ENCODE measurements around the gene MOV10L1.

Gene MOV10L1

GRCh38 chr22:50115693-50116092 lies 25.9 kb downstream of the MOV10L1 start:
- no peaks in the 10 kb centered on the region for H3K79me2 ChIP-seq (ENCODE audit: low read length)
- no peak overlapping the region for H3K27ac ChIP-seq (ENCODE audit: low read length)
- no peaks in the 10 kb centered on the region for H3K36me3 ChIP-seq (replicated peaks; ENCODE audit: low read depth, low read length)
- TF ChIP-seq CTCF (IDR thresholded peaks at IDR 0.05; ENCODE audit: low read depth, low read length) (no peak), EZH2phosphoT487 (IDR thresholded peaks at IDR 0.05; ENCODE audit: low read depth) (no peak)
- H2AFZ ChIP-seq (ENCODE audit: low read depth, low read length) = no peak overlapping the region
- no peak overlapping the region for H3K4me3 ChIP-seq (ENCODE audit: low read length)
- 0 out of 2 replicates have a peak, but pooled peaks cover 1% of the 10 kb centered on the region for H3K27me3 ChIP-seq (ENCODE audit: low read depth, low read length)
- H3K9me3 ChIP-seq (ENCODE audit: insufficient read depth, low read length) = no peaks in the 10 kb centered on the region
- H3K4me1 ChIP-seq (ENCODE audit: low read length) = 0 out of 2 replicates have a peak, but pooled peaks cover 4% of the 10 kb centered on the region
- H3K9ac ChIP-seq (ENCODE audit: low read length) = no peak overlapping the region
- H4K20me1 ChIP-seq (ENCODE audit: insufficient read depth, low read length) = no peaks in the 10 kb centered on the region
- no peak overlapping the region for H3K4me2 ChIP-seq (ENCODE audit: low read length)

DNA sequence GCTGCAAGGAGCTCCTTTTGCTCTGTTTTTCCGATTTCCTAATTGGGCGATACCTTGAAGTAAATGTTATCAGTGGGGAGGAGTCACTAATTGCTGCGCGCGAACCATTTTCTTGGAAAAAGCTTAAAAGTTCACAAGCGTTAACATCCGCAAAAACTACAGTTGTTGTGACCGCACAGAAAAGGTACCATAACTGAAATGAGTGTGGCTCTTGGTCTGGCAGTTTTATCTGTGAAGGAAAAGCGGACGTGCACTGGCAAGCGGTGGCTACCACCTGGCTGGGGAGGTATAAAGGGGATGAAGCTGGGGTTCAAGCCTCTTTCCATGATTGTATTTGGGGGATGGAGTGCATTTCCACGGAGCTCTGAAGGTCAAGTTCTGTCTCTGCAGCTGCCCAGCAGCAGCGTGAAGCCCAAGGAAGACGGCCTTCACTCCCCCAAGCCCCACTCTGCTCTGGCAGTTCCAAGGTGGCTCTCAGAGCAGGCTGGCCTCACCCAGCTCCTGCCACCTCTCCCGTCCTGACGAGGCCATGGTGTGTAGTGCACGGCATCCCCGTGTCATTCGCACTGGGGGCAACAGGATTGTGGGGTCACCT lies 27.5 kb downstream of the MOV10L1 start:
- 0 out of 2 replicates have a peak, but pooled peaks cover 8% of the 10 kb centered on the region for H3K27me3 ChIP-seq (ENCODE audit: low read depth, low read length)
- H3K9me3 ChIP-seq (ENCODE audit: insufficient read depth, low read length) = no peaks in the 10 kb centered on the region
- H3K4me2 ChIP-seq (ENCODE audit: low read length) = no peak overlapping the region
- no peak overlapping the region for H3K9ac ChIP-seq (ENCODE audit: low read length)
- no peak overlapping the region for H3K4me3 ChIP-seq (ENCODE audit: low read length)
- no peaks in the 10 kb centered on the region for H4K20me1 ChIP-seq (ENCODE audit: insufficient read depth, low read length)
- H3K79me2 ChIP-seq (ENCODE audit: low read length) = no peaks in the 10 kb centered on the region
- no peaks in the 10 kb centered on the region for H3K36me3 ChIP-seq (replicated peaks; ENCODE audit: low read depth, low read length)
- no peak overlapping the region for H2AFZ ChIP-seq (ENCODE audit: low read depth, low read length)
- TF ChIP-seq EZH2phosphoT487 (IDR thresholded peaks at IDR 0.05; ENCODE audit: low read depth) = no peak
- TF ChIP-seq CTCF (IDR thresholded peaks at IDR 0.05; ENCODE audit: low read depth, low read length) = no peak
- 0 out of 2 replicates have a peak, but pooled peaks cover 3% of the 10 kb centered on the region for H3K4me1 ChIP-seq (ENCODE audit: low read length)
- H3K27ac ChIP-seq (ENCODE audit: low read length) = no peak overlapping the region

GRCh38 chr22:50118129-50118528 lies 28.3 kb downstream of the MOV10L1 start:
- Histone ChIP-seq H3K9ac (ENCODE audit: low read length) (no peak overlapping the region), H3K79me2 (ENCODE audit: low read length) (no peaks in the 10 kb centered on the region), H3K4me2 (ENCODE audit: low read length) (no peak overlapping the region), H3K36me3 (replicated peaks; ENCODE audit: low read depth, low read length) (no peaks in the 10 kb centered on the region), H2AFZ (ENCODE audit: low read depth, low read length) (no peak overlapping the region), H3K9me3 (ENCODE audit: insufficient read depth, low read length) (no peaks in the 10 kb centered on the region), H3K4me1 (ENCODE audit: low read length) (no peaks in the 10 kb centered on the region), H3K27ac (ENCODE audit: low read length) (no peak overlapping the region), H4K20me1 (ENCODE audit: insufficient read depth, low read length) (no peaks in the 10 kb centered on the region), H3K4me3 (ENCODE audit: low read length) (no peak overlapping the region), H3K27me3 (ENCODE audit: low read depth, low read length) (0 out of 2 replicates have a peak, but pooled peaks cover 8% of the 10 kb centered on the region)
- no peak for TF ChIP-seq CTCF (IDR thresholded peaks at IDR 0.05; ENCODE audit: low read depth, low read length)
- TF ChIP-seq EZH2phosphoT487 (IDR thresholded peaks at IDR 0.05; ENCODE audit: low read depth) = no peak

DNA sequence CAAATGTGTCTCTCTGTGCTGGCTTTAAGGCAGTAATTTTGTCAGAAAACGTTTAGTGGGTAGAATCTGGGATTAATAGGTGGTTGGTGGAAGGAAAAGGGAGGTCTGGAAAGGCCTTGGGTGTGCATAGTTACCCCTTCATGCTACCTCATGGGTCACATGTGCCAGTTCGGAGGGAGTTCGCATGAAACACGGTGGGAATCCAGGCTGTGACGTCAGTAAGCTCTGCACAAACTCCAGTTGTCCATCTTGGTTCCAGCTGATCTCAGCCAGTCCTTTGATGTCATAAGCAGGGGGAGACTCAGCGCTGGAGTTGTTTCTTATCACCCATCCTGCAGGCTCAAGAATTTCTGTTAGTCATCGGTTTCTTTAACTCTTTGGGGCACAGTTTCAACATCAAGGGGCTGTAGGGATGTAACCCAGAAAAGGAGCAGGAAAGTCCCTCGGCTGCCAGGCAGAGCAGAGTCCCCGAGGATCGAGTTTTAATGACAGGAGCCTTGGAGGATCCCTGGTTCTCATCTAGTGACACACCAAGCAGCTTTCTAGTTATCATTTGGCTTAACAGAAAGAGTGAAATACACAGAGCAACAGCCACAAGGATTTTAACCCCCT lies 28.9 kb downstream of the MOV10L1 start:
- Histone ChIP-seq H4K20me1 (ENCODE audit: insufficient read depth, low read length) (no peaks in the 10 kb centered on the region), H2AFZ (ENCODE audit: low read depth, low read length) (no peak overlapping the region), H3K36me3 (replicated peaks; ENCODE audit: low read depth, low read length) (no peaks in the 10 kb centered on the region), H3K9ac (ENCODE audit: low read length) (no peak overlapping the region), H3K4me3 (ENCODE audit: low read length) (no peak overlapping the region), H3K27me3 (ENCODE audit: low read depth, low read length) (0 out of 2 replicates have a peak, but pooled peaks cover 8% of the 10 kb centered on the region), H3K27ac (ENCODE audit: low read length) (no peak overlapping the region), H3K4me1 (ENCODE audit: low read length) (no peaks in the 10 kb centered on the region), H3K9me3 (ENCODE audit: insufficient read depth, low read length) (no peaks in the 10 kb centered on the region), H3K4me2 (ENCODE audit: low read length) (no peak overlapping the region), H3K79me2 (ENCODE audit: low read length) (no peaks in the 10 kb centered on the region)
- no peak for TF ChIP-seq EZH2phosphoT487 (IDR thresholded peaks at IDR 0.05; ENCODE audit: low read depth)
- TF ChIP-seq CTCF (IDR thresholded peaks at IDR 0.05; ENCODE audit: low read depth, low read length) = no peak
